Measurements from ENCODE around the gene TMEM120B.
"Not testable (repeated sequence)": the region's sequence is repeated elsewhere in the genome, so short reads cannot be mapped to it uniquely, and the experiment has no call there.

The TMEM120B gene

GRCh38 chr12:121709064-121709424 is 3.5 kb upstream of the TMEM120B start:
- not testable (repeated sequence) for DNase-seq

GRCh38 chr12:121709478-121709961 is 3.0 kb upstream of the TMEM120B start:
- no peak for DNase-seq

- no peak for DNase-seq
Measured at GRCh38 chr12:121711361-121712189, 977 bp upstream of the TMEM120B start.

- DNase-seq, result peak in 17 of 58 donors; percentile 5 to 61 (median 43)
Measured at GRCh38 chr12:121712190-121712460, 427 bp upstream of the TMEM120B start.

GRCh38 chr12:121713257-121713777 is 765 bp downstream of the TMEM120B start:
- peak in 1 of 58 donors; percentile 8 for DNase-seq

- DNase-seq, result peak in 1 of 58 donors; percentile 7
Measured at GRCh38 chr12:121713793-121714192, 1.2 kb downstream of the TMEM120B start.

- DNase-seq, result not testable (repeated sequence)
Measured at GRCh38 chr12:121715055-121715454, 2.5 kb downstream of the TMEM120B start.

GRCh38 chr12:121715862-121716435 is 3.4 kb downstream of the TMEM120B start:
- DNase-seq, result no peak

- no peak for DNase-seq
Measured at GRCh38 chr12:121717041-121717699, 4.6 kb downstream of the TMEM120B start.

- peak in 1 of 58 donors; percentile 5 for DNase-seq
Measured at GRCh38 chr12:121718653-121719239, 6.2 kb downstream of the TMEM120B start.

GRCh38 chr12:121719926-121720414 is 7.4 kb downstream of the TMEM120B start:
- peak in 13 of 58 donors; percentile 2 to 70 (median 8) for DNase-seq

- no peak for DNase-seq
Measured at GRCh38 chr12:121720762-121721161, 8.2 kb downstream of the TMEM120B start.

- DNase-seq, result no peak
Measured at GRCh38 chr12:121722511-121722910, 10.0 kb downstream of the TMEM120B start.

GRCh38 chr12:121723200-121723599 is 10.6 kb downstream of the TMEM120B start:
- no peak for DNase-seq

- no peak for DNase-seq
Measured at GRCh38 chr12:121724925-121725324, 12.4 kb downstream of the TMEM120B start.

GRCh38 chr12:121725423-121725822 is 12.9 kb downstream of the TMEM120B start:
- no peak for DNase-seq

GRCh38 chr12:121729021-121729420 is 16.5 kb downstream of the TMEM120B start:
- DNase-seq, result no peak

- no peak for DNase-seq
Measured at GRCh38 chr12:121731473-121731872, 18.9 kb downstream of the TMEM120B start.

GRCh38 chr12:121733849-121734248 is 21.3 kb downstream of the TMEM120B start:
- DNase-seq, result no peak

GRCh38 chr12:121738340-121738858 is 25.8 kb downstream of the TMEM120B start:
- DNase-seq, result no peak

- DNase-seq, result peak in 4 of 58 donors; percentile 3 to 66 (median 7)
Measured at GRCh38 chr12:121740847-121741246, 28.3 kb downstream of the TMEM120B start.

All from anterior cingulate cortex (tissue), 58 donors.